Measurements from ENCODE around the gene C6orf120.

DNA sequence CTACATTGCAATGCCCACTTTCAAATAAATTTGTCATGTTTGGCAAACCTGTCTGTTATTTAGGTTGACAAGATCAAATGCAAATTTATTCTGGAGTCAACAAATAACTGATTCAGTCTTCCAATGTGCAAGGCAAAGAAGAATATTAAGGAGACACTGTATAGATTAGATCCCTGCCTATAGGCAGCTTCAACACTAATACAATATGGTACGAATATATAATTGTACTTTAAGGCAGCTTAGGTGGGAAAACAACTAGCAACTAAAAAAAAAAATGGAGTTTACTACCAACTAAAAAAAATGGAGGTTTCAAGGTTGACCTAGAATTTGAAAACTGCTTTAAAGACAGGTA lies 24.1 kb downstream of the C6orf120 start:
- no peak for TF ChIP-seq CEBPB (IDR thresholded peaks at IDR 0.05)
- TF ChIP-seq CTCF (IDR thresholded peaks at IDR 0.05), result no peak
- no peak for TF ChIP-seq RFX5 (IDR thresholded peaks at IDR 0.05)
- no peak for TF ChIP-seq POLR2A (IDR thresholded peaks at IDR 0.05; ENCODE audit: low read length)
- no peak for TF ChIP-seq SMC3 (IDR thresholded peaks at IDR 0.05)
- TF ChIP-seq RNF2 (IDR thresholded peaks at IDR 0.05; ENCODE audit: borderline replicate concordance, low read depth), result no peak
- no peak for TF ChIP-seq CHD2 (IDR thresholded peaks at IDR 0.05; ENCODE audit: low read length, partially characterized antibody)
- TF ChIP-seq, protein P1, sequence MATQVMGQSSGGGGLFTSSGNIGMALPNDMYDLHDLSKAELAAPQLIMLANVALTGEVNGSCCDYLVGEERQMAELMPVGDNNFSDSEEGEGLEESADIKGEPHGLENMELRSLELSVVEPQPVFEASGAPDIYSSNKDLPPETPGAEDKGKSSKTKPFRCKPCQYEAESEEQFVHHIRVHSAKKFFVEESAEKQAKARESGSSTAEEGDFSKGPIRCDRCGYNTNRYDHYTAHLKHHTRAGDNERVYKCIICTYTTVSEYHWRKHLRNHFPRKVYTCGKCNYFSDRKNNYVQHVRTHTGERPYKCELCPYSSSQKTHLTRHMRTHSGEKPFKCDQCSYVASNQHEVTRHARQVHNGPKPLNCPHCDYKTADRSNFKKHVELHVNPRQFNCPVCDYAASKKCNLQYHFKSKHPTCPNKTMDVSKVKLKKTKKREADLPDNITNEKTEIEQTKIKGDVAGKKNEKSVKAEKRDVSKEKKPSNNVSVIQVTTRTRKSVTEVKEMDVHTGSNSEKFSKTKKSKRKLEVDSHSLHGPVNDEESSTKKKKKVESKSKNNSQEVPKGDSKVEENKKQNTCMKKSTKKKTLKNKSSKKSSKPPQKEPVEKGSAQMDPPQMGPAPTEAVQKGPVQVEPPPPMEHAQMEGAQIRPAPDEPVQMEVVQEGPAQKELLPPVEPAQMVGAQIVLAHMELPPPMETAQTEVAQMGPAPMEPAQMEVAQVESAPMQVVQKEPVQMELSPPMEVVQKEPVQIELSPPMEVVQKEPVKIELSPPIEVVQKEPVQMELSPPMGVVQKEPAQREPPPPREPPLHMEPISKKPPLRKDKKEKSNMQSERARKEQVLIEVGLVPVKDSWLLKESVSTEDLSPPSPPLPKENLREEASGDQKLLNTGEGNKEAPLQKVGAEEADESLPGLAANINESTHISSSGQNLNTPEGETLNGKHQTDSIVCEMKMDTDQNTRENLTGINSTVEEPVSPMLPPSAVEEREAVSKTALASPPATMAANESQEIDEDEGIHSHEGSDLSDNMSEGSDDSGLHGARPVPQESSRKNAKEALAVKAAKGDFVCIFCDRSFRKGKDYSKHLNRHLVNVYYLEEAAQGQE (IDR thresholded peaks at IDR 0.05), result no peak
